GM19023 (cell line): ENCODE measurements around the gene VPS16.

Experiments used
- ATAC-seq: cut with Tn5 transposase; IDR thresholded peaks from one replicate; pipeline ENCODE4 v1.9.1; 2021; ENCODE audit warnings: mild to moderate bottlenecking, moderate library complexity; ENCODE audit not compliant: unreplicated experiment

Gene VPS16

GRCh38 chr20:2840138-2840966, at the start of gene VPS16, which contains the start of gene PCED1A:
TSS of gene VPS16 (plus strand) at chr20:2840745. CDS start at chr20:2840775, 30 bp downstream.
TSS of gene PCED1A (minus strand) at chr20:2840655. CDS start at chr20:2839912, 743 bp downstream.
- ATAC-seq: peak; percentile 98

DNA sequence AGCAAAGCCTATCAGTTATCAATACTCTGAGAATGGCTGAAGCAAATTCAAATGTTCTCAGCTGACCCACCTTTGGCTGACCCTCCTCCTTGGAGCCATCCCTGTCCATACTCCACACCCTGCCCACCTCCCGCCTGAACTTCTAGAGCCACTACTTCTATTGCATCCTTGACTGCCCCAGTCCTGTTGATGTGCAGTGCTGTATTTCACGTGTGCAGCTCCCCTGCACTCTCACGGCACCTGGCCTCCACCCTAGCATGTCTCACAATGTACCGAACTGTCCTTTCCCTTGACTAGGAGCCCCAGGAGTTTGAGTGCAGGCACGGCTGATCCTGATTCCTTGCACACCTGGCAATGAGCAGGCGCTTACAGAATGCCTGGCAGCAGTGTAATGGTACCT, 47.1 kb upstream of the VPS16 start:
- no peak for ATAC-seq

- ATAC-seq: no peak
Measured at GRCh38 chr20:2794202-2794748, 46.3 kb upstream of the VPS16 start.

GRCh38 chr20:2794866-2795447, 45.6 kb upstream of the VPS16 start:
- ATAC-seq: no peak

- no peak for ATAC-seq
Measured at GRCh38 chr20:2795451-2795850, 45.1 kb upstream of the VPS16 start.

DNA sequence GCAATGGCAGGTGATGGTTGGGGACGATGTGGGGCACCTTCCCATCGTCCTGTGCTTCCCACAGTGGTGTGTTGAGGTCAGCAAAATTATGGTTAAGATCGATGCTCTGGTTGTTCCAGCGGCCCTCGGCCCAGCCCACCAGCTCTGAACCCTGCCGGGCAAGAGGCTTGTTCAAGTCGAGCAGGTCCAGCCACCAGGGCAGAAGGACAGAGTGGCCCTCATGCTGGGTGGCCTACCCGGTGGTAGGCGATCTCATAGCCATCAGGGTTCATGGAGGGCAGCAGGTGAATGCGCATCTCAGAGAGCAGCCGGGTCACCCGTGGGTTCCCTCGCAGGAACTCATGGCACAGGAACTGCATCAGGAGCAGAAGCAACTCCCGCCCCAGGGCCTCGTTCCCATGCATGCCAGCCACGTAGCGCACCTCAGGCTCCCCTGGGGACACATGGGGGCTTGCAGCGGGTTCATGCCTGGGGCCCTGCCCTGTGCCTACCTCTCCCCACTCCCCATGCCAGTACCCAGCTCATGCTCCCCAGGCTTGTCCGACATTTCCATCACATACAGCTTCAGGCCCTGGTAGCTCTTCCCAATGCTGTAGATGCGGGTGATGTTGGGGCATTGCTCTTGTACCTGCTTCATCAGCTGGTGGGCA, 44.4 kb upstream of the VPS16 start:
- ATAC-seq: no peak

DNA sequence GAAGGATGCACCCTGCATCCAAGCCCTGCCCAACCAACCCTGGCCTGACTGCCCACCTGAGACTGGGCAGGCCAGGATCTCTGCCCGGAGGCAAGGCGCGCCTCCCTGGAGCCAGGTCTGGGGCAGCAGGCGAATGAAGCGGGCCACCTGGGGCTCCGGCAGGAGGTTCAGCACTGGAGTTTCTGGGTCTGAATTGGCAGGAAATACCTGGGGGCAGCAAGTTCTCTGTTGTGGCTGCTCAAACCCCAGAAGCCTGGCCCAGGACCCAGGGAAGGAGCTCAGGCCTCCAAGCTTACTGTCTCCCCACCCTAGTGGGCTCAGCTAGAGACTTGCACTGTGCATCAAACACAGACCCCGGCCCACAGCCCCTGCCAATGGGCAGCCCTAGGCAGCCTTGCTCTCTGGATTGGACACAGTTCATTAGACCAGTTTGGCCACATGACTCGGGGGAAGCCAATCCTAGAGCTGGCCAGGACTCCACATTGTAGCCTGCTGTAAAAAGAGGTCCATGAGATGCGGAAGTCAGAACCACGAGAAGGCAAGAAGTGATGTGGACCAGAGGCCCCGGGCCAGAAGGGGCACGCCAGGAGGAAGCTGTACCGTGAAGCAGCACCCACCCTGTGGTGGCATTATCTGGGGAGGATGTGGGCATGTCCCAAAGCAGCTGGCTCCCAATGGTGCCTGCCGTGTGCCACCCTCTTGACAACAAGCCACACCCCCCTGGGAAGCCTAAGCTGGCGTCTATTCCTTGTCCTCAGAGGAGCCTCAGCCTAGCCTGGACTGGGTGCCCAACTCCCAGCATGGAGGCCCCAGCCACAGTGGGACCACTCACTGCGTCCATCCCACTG, 43.2 kb upstream of the VPS16 start:
- no peak for ATAC-seq

DNA sequence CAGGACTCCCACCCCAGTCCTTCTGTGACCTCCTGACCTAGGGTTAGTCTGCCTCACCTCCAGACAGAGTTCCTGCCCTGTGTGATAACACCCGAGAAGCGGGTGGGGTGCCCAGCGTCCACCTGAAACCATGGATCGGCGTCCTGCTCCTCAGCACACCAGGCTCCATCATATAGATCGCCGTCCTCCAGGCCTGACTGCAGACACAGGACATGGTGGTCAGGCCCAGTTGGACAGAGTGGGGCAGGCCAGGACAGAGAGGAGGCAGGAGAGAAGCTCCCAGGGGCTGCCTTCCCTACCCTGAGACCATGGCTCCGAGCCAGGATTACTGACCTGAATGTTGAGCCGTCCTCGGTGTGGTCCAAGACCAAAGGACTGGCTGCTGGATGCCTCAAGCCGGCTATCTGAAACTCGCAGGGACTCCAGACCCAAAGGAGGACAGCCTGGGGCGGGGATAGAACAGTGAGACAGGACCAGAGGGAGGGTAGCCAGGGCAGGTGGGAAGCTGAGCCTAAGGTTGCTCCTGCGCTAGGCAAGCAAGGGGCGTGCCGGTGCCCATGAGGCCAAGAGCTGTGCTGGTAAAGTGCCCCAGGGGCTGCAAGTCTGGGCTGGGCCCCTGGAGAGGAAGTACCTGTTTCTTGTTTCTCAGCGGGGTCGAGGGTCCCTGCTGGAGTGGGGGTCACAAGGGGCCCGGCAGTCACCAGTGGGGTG, 42.3 kb upstream of the VPS16 start:
- ATAC-seq: no peak

- no peak for ATAC-seq
Measured at GRCh38 chr20:2798814-2799213, 41.7 kb upstream of the VPS16 start.

GRCh38 chr20:2799271-2799670, 41.3 kb upstream of the VPS16 start:
- ATAC-seq: no peak

GRCh38 chr20:2799688-2800520, 40.6 kb upstream of the VPS16 start:
- peak; percentile 24 for ATAC-seq

DNA sequence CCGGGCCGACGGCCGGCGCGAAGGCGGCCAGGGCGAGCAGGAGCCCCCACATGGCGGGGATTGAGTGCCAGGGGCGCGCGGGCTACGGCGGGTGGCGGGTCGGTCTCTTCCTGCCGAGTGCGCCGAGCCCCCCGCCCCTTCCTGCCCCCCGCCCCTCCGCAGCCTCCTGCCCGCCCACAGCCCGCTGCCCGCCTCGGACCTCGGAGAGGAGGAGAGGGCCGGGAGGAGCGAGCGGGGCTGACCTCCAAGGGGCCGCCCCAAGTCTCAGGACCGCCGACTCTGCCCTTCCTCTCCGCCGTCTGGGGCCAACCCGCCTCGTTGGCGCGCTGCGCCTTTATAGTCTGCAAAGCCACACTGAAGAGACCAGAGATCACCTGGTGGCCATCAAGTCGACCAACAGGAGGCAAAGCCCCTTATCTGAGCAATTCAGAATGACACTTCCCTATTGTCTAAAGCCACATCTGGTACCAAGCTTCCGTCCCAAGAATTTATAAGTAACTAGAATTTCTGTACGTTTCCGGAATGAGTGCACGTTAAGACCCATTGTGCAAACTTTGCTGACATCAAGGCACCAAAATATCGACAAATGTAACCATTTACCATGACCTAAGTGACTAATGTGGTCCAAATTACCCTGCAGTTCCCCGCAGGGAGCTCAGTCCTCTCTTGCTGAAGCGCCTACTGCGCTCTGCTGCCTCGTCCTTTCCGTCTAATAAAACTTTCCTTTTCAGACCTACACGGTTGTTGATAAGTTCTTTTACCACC, 39.8 kb upstream of the VPS16 start, which contains the start of gene CPXM1:
Gene CPXM1 (minus strand): TSS at position 107 of the 765 bp plus-strand sequence. CDS start 55 bp downstream, at position 52.
- ATAC-seq: peak; percentile 36

GRCh38 chr20:2801286-2801728, 39.2 kb upstream of the VPS16 start:
- peak; percentile 6 for ATAC-seq

- ATAC-seq: no peak
Measured at GRCh38 chr20:2804041-2804828, 36.3 kb upstream of the VPS16 start.

DNA sequence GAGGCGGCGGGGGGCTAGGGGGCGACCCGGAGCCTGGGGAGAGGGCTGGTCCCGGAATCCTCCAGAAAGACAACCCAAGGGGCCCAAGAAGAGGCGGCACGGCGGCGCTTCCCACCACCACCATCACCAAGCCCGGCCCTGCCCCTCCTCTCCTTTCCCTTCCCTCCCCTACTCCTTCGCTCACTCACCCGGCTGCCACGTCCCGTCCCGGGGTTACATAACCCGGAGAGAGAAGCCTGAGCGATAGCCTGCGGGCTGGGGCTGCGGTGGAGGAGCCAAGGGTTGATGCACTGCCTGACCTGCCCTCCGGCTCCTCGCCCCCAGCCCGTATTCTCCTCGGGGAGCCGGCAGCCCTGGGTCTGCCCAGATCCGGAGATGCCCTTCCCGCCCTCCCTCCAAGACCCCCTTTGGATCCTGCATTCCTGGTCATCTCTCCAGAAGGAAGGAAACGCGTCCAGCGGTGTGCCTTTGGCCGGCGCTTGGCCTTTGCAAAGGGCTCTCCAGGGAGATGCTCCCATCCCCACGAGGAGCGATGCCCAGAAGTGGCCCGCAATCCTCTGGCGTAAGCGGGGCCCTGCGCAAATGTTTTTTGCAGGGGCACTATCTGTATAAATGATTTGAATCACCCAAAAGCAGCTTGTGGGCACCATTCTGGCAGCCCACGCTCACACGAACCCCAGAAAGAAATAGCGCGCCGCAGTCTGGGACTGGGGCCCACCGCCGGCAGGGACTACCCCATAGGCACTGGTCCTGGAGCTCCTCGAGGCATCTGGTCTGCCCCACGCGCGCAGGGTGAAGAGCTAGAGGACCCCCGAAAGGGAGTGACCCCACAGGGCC, 35.5 kb upstream of the VPS16 start:
- no peak for ATAC-seq

- ATAC-seq: no peak
Measured at GRCh38 chr20:2805689-2806350, 34.7 kb upstream of the VPS16 start.
